ENCODE data around the gene MAPK4. TPM values are rescaled to one million over a fixed set of nuclear protein-coding genes. Genes with fewer than 3 reads are reported as not detected.

MAPK4 gene
- total RNA-seq, 1 donor from 2014 or later, result 9.3 TPM

DNA sequence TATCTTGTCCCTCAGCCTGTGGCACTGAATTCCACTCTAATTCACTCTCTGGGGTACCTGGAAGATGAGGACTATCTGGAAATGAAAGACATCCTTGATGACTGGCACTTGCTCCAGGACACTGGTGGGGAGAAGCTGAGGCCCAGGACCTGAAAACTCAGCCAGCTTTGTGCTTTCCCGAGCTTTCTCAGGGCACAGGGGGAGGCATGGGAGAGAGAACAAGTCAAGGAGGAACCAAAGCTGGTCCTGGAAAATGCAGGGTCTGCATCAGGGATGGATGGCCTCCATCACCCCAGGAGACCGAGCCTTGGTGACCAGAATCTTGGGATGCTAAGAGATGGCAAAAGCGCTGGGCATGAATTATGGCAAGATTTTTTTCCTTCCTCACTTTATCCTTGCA, 65.1 kb downstream of the MAPK4 start:
- H3K9me3 Mint-ChIP-seq, result peaks cover 2% of the 10 kb centered on the region
- H3K27me3 Mint-ChIP-seq (ENCODE audit: low read depth), result no peaks in the 10 kb centered on the region
- H3K36me3 Mint-ChIP-seq (ENCODE audit: low read depth), result peaks cover 3% of the 10 kb centered on the region
- no peaks in the 10 kb centered on the region for H3K4me1 Mint-ChIP-seq
- H3K4me3 Mint-ChIP-seq, result no peak overlapping the region
- TF ChIP-seq, protein P1, sequence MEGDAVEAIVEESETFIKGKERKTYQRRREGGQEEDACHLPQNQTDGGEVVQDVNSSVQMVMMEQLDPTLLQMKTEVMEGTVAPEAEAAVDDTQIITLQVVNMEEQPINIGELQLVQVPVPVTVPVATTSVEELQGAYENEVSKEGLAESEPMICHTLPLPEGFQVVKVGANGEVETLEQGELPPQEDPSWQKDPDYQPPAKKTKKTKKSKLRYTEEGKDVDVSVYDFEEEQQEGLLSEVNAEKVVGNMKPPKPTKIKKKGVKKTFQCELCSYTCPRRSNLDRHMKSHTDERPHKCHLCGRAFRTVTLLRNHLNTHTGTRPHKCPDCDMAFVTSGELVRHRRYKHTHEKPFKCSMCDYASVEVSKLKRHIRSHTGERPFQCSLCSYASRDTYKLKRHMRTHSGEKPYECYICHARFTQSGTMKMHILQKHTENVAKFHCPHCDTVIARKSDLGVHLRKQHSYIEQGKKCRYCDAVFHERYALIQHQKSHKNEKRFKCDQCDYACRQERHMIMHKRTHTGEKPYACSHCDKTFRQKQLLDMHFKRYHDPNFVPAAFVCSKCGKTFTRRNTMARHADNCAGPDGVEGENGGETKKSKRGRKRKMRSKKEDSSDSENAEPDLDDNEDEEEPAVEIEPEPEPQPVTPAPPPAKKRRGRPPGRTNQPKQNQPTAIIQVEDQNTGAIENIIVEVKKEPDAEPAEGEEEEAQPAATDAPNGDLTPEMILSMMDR (conservative IDR thresholded peaks at IDR 0.05), result no peak
- no peak for DNase-seq (ENCODE audit: low read depth, low spot score)
- no peak overlapping the region for H3K27ac Mint-ChIP-seq (ENCODE audit: unreplicated experiment)

DNA sequence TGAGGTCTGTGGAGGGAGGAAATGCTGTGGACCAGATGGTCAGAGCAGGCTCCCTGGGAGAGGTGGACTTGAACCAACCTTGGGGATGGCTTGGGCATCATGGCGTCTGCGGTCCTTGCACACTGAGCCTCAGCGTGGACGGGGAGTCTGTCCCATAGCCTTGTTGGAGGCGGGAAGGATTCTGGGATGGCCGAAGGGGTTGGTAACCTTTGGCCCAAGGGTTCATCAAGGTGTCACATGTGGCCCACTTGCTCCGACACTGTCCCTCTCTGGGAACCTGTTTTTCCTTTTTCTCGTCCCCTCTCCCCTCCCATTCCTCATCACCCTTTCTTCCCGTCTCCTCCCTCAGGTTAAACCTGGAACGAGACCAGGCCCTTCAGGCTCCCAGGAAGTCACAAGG, 66.4 kb downstream of the MAPK4 start:
- peaks cover 3% of the 10 kb centered on the region for H3K36me3 Mint-ChIP-seq (ENCODE audit: low read depth)
- no peak for DNase-seq (ENCODE audit: low read depth, low spot score)
- TF ChIP-seq, protein P1 (conservative IDR thresholded peaks at IDR 0.05), result no peak
- peaks cover 7% of the 10 kb centered on the region for H3K4me1 Mint-ChIP-seq
- H3K4me3 Mint-ChIP-seq, result no peak overlapping the region
- no peak overlapping the region for H3K27ac Mint-ChIP-seq (ENCODE audit: unreplicated experiment)
- H3K27me3 Mint-ChIP-seq (ENCODE audit: low read depth), result no peaks in the 10 kb centered on the region
- peaks cover 2% of the 10 kb centered on the region for H3K9me3 Mint-ChIP-seq

- TF ChIP-seq, protein P1 (conservative IDR thresholded peaks at IDR 0.05), result no peak
- H3K27me3 Mint-ChIP-seq (ENCODE audit: low read depth), result no peaks in the 10 kb centered on the region
- H3K27ac Mint-ChIP-seq (ENCODE audit: unreplicated experiment), result no peak overlapping the region
- no peak for DNase-seq (ENCODE audit: low read depth, low spot score)
- peaks cover 3% of the 10 kb centered on the region for H3K36me3 Mint-ChIP-seq (ENCODE audit: low read depth)
- peaks cover 17% of the 10 kb centered on the region for H3K4me1 Mint-ChIP-seq
- H3K9me3 Mint-ChIP-seq, result peaks cover 2% of the 10 kb centered on the region
- no peak overlapping the region for H3K4me3 Mint-ChIP-seq
Measured at GRCh38 chr18:50627594-50628532, 68.0 kb downstream of the MAPK4 start.

- no peak for DNase-seq (ENCODE audit: low read depth, low spot score)
- Mint-ChIP-seq H3K4me3 (no peak overlapping the region), H3K9me3 (peaks cover 2% of the 10 kb centered on the region), H3K27ac (ENCODE audit: unreplicated experiment) (peak overlapping the region; percentile 27), H3K4me1 (peaks cover 17% of the 10 kb centered on the region), H3K36me3 (ENCODE audit: low read depth) (peaks cover 3% of the 10 kb centered on the region), H3K27me3 (ENCODE audit: low read depth) (no peaks in the 10 kb centered on the region)
- TF ChIP-seq, protein P1 (conservative IDR thresholded peaks at IDR 0.05), result no peak
Measured at GRCh38 chr18:50628533-50628905, 68.6 kb downstream of the MAPK4 start.

DNA sequence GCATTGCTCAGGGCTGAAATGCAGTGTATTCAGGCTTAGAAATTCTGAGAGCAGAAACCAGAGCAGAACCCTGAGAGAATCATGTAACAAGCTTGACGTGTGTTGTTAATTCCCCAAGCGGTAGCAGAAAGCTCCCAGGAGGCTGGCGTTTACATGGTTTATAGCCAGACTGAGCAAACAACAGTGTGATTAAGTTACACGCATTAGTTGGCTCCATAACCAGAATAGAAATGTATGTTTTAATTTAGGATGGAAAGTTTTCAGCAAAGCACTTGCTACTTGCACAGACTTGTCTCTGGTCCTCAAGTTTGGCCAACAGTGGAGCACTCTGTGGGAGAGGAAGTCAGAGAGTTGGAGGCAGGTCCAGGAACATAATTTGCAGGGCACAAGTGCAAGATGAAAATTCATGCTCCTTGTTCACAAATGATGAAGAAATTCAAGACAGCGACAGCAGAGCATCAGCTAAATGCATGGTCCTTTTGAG, 69.3 kb downstream of the MAPK4 start:
- Mint-ChIP-seq H3K9me3 (peaks cover 2% of the 10 kb centered on the region), H3K4me1 (peaks cover 17% of the 10 kb centered on the region), H3K36me3 (ENCODE audit: low read depth) (peaks cover 3% of the 10 kb centered on the region), H3K27ac (ENCODE audit: unreplicated experiment) (no peak overlapping the region), H3K27me3 (ENCODE audit: low read depth) (no peaks in the 10 kb centered on the region), H3K4me3 (no peak overlapping the region)
- TF ChIP-seq, protein P1 (conservative IDR thresholded peaks at IDR 0.05), result no peak
- DNase-seq (ENCODE audit: low read depth, low spot score), result no peak
